ENCODE results near the gene IRS1.

The IRS1 gene

DNA sequence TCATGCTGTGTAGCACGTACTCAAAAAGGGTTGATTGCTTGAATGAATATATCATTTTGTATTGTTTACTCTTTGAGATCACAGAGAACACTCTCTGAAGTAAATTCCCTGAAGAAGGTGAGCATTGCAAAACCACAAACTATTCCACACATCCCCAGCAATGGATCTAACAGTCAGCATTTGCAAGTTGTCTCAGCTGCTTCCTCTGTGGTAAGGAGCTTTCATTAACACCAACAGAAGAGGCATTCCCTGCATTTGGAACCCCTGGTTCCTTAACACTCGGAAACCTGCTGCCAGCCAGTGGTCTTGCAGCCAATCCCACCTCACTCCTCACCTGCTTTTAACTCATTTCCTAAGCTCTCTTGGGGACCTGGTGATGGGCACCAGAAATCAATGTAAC, 108.4 kb downstream of the IRS1 start:
- Histone ChIP-seq H3K4me2 (ENCODE audit: low read depth, low read length, poor library complexity, severe bottlenecking) (no peak overlapping the region), H3K9me3 (ENCODE audit: insufficient read depth, low read length) (no peaks in the 10 kb centered on the region), H3K9me2 (replicated peaks; ENCODE audit: insufficient read depth, low read length) (no peaks in the 10 kb centered on the region), H4K20me1 (ENCODE audit: low read depth, low read length) (no peaks in the 10 kb centered on the region), H3K4me3 (ENCODE audit: insufficient read depth, low read length, poor library complexity, severe bottlenecking) (no peak overlapping the region), H3K79me2 (ENCODE audit: insufficient read depth, low read length) (no peaks in the 10 kb centered on the region), H2AFZ (ENCODE audit: low read depth, low read length, severe bottlenecking) (no peak overlapping the region), H3K36me3 (ENCODE audit: low read length) (no peaks in the 10 kb centered on the region), H3F3A (ENCODE audit: insufficient read depth) (no peaks in the 10 kb centered on the region), H3K9ac (ENCODE audit: low read length) (no peak overlapping the region), H3K27me3 (ENCODE audit: low read length) (no peaks in the 10 kb centered on the region; the same call in 1 of the 2 replicates), H3K27ac (ENCODE audit: low read depth, low read length) (no peak overlapping the region)
- TF ChIP-seq EZH2phosphoT487 (conservative IDR thresholded peaks at IDR 0.05; ENCODE audit: low read length) (no peak), CTCF (IDR thresholded peaks at IDR 0.05; ENCODE audit: insufficient read depth, low read length, poor library complexity, severe bottlenecking) (no peak)

- Histone ChIP-seq H3K4me2 (ENCODE audit: low read depth, low read length, poor library complexity, severe bottlenecking) (no peak overlapping the region), H2AFZ (ENCODE audit: low read depth, low read length, severe bottlenecking) (no peak overlapping the region), H4K20me1 (ENCODE audit: low read depth, low read length) (no peaks in the 10 kb centered on the region), H3K79me2 (ENCODE audit: insufficient read depth, low read length) (no peaks in the 10 kb centered on the region), H3K9me2 (replicated peaks; ENCODE audit: insufficient read depth, low read length) (no peaks in the 10 kb centered on the region), H3K27me3 (ENCODE audit: low read length) (no peaks in the 10 kb centered on the region; the same call in 1 of the 2 replicates), H3K9me3 (ENCODE audit: insufficient read depth, low read length) (no peaks in the 10 kb centered on the region), H3F3A (ENCODE audit: insufficient read depth) (no peaks in the 10 kb centered on the region), H3K36me3 (ENCODE audit: low read length) (no peaks in the 10 kb centered on the region), H3K9ac (ENCODE audit: low read length) (no peak overlapping the region), H3K4me3 (ENCODE audit: insufficient read depth, low read length, poor library complexity, severe bottlenecking) (no peak overlapping the region), H3K27ac (ENCODE audit: low read depth, low read length) (no peak overlapping the region)
- no peak for TF ChIP-seq CTCF (IDR thresholded peaks at IDR 0.05; ENCODE audit: insufficient read depth, low read length, poor library complexity, severe bottlenecking)
- no peak for TF ChIP-seq EZH2phosphoT487 (conservative IDR thresholded peaks at IDR 0.05; ENCODE audit: low read length)
Observed at GRCh38 chr2:226690461-226691024, 109.1 kb downstream of the IRS1 start.

- no peaks in the 10 kb centered on the region for H3K9me2 ChIP-seq (replicated peaks; ENCODE audit: insufficient read depth, low read length)
- H3K79me2 ChIP-seq (ENCODE audit: insufficient read depth, low read length) = no peaks in the 10 kb centered on the region
- TF ChIP-seq CTCF (IDR thresholded peaks at IDR 0.05; ENCODE audit: insufficient read depth, low read length, poor library complexity, severe bottlenecking) = no peak
- no peak for TF ChIP-seq EZH2phosphoT487 (conservative IDR thresholded peaks at IDR 0.05; ENCODE audit: low read length)
- H3K4me2 ChIP-seq (ENCODE audit: low read depth, low read length, poor library complexity, severe bottlenecking) = no peak overlapping the region
- H2AFZ ChIP-seq (ENCODE audit: low read depth, low read length, severe bottlenecking) = no peak overlapping the region
- H3K9ac ChIP-seq (ENCODE audit: low read length) = no peak overlapping the region
- H4K20me1 ChIP-seq (ENCODE audit: low read depth, low read length) = no peaks in the 10 kb centered on the region
- H3F3A ChIP-seq (ENCODE audit: insufficient read depth) = no peaks in the 10 kb centered on the region
- H3K4me3 ChIP-seq (ENCODE audit: insufficient read depth, low read length, poor library complexity, severe bottlenecking) = no peak overlapping the region
- H3K9me3 ChIP-seq (ENCODE audit: insufficient read depth, low read length) = no peaks in the 10 kb centered on the region
- H3K27me3 ChIP-seq (ENCODE audit: low read length) = no peaks in the 10 kb centered on the region; the same call in 1 of the 2 replicates
- H3K27ac ChIP-seq (ENCODE audit: low read depth, low read length) = no peak overlapping the region
- no peaks in the 10 kb centered on the region for H3K36me3 ChIP-seq (ENCODE audit: low read length)
Observed at GRCh38 chr2:226687641-226688253, 111.9 kb downstream of the IRS1 start.

Data from SU-DHL-6 (cell line).